K562 (cell line): ENCODE results near the gene CREBL2. TPM values are rescaled to one million over a fixed set of nuclear protein-coding genes. Genes with fewer than 3 reads are reported as not detected.

Experiments used
- ATAC-seq: fragments of 200-7000 bp; cut with Tn5 transposase; 3 replicates; pipeline ENCODE4 v1.9.1; 2020; ENCODE audit warnings: moderate library complexity
- BruUV-seq: library from RNA; stranded (reverse); fragments of 400-500 nt; replicated peaks from 2 replicates; lab custom pipeline; 2021; lab: Mats Ljungman, UMichigan
- CTCF ChIA-PET: fragments of 300-600 bp; formaldehyde crosslinking; extraction: SDS; loops from one replicate; lab custom pipeline; 2021; ENCODE audit warnings: low intra/inter-chr PET ratio; lab: Yijun Ruan, JAX
- POLR2A ChIA-PET: fragments of 300-600, 350-650 bp; sonication (Branson Sonifier 250); formaldehyde crosslinking; extraction: SDS; loops from one replicate; lab custom pipeline; 2021; ENCODE audit warnings: antibody characterized with exemption, inconsistent platforms; lab: Yijun Ruan, JAX
- DNase-seq, 4 experiments: peaks; one replicate each; pipeline versions ENCODE4 v3.0.0 to v3.0.0-alpha.2; 2011 to 2018; ENCODE audit warnings: low spot score in 3 of 4, mixed read lengths in 3 of 4; ENCODE audit errors: extremely low read depth in 1 of 4
- FAIRE-seq: peaks from 2 replicates; lab custom pipeline; 2011; peaks lifted over from hg19 to GRCh38; lab: Jason Lieb, UNC
- H2AFZ ChIP-seq: 2 replicates; pipeline ENCODE4 v1.6.0; 2011; ENCODE audit warnings: low read depth, low read length, control low read depth, inconsistent platforms
- H3K27ac ChIP-seq: fragments of 200-600 bp; 3 replicates; pipeline ENCODE4 v1.8.0; 2011; ENCODE audit warnings: low read depth, mild to moderate bottlenecking, control low read depth, inconsistent platforms, low read length, moderate library complexity, mixed read lengths; ENCODE audit errors: extremely low read depth
- H3K27me3 ChIP-seq, 2 experiments: fragments of 300-600 bp in 1 of 2; 2 replicates in 1 of 2; 3 replicates in 1 of 2; pipeline versions ENCODE4 v1.6.0 to v1.8.0; 2011; ENCODE audit warnings: inconsistent platforms in 2 of 2, low read length in 2 of 2, mild to moderate bottlenecking in 1 of 2, mixed read lengths in 1 of 2, moderate library complexity in 1 of 2; ENCODE audit not compliant: control insufficient read depth in 2 of 2, insufficient read depth in 2 of 2
- H3K36me3 ChIP-seq: fragments of 300-600 bp; 3 replicates; pipeline ENCODE4 v1.8.0; 2011; ENCODE audit warnings: mild to moderate bottlenecking, low read length, inconsistent platforms; ENCODE audit not compliant: control insufficient read depth, insufficient read depth
- H3K4me1 ChIP-seq, 2 experiments: fragments of 200-600 bp in 1 of 2; replicated peaks in 1 of 2; 2 replicates in 1 of 2; 3 replicates in 1 of 2; pipeline versions ENCODE4 v1.5.1 to v1.8.0; 2011; ENCODE audit warnings: inconsistent platforms in 2 of 2, low read length in 2 of 2, mild to moderate bottlenecking in 1 of 2, mixed read lengths in 1 of 2, moderate library complexity in 1 of 2; ENCODE audit not compliant: control insufficient read depth in 2 of 2, insufficient read depth in 2 of 2
- H3K4me2 ChIP-seq: 2 replicates; pipeline ENCODE4 v1.6.1; 2011; ENCODE audit warnings: low read length, control low read depth, inconsistent platforms, mixed read lengths; ENCODE audit not compliant: insufficient read depth
- H3K4me3 ChIP-seq: fragments of 200-600 bp; sonication (generic), shearing (Covaris generic); 2 replicates; pipeline ENCODE4 v1.5.1; 2016; ENCODE audit warnings: control low read depth, inconsistent platforms
- H3K79me2 ChIP-seq: fragments of 200-600 bp; 3 replicates; pipeline ENCODE4 v1.8.0; 2011; ENCODE audit warnings: low read length, inconsistent platforms; ENCODE audit not compliant: control insufficient read depth, insufficient read depth
- H3K9ac ChIP-seq, 2 experiments: 2 replicates each; pipeline versions ENCODE4 v1.6.0 to v1.6.1; 2011; ENCODE audit warnings: low read depth in 2 of 2, low read length in 2 of 2, control low read depth in 1 of 2, inconsistent platforms in 1 of 2, mild to moderate bottlenecking in 1 of 2, mixed read lengths in 1 of 2; ENCODE audit not compliant: insufficient read depth in 1 of 2
- H3K9me1 ChIP-seq: one replicate; pipeline ENCODE4 v1.6.0; 2011; ENCODE audit warnings: inconsistent platforms, mild to moderate bottlenecking, low read length, moderate library complexity; ENCODE audit not compliant: control insufficient read depth, insufficient read depth
- H3K9me3 ChIP-seq: replicated peaks from 2 replicates; pipeline ENCODE4 v1.5.1; 2011; ENCODE audit warnings: low read depth, low read length, inconsistent platforms; ENCODE audit not compliant: control insufficient read depth, insufficient read depth
- H4K20me1 ChIP-seq: replicated peaks from 2 replicates; pipeline ENCODE4 v1.6.1; 2011; ENCODE audit warnings: low read length, inconsistent platforms, mixed read lengths; ENCODE audit not compliant: control insufficient read depth, insufficient read depth
- BCOR ChIP-seq: fragments of 450-650 bp; IDR thresholded peaks from 2 replicates; pipeline ENCODE4 v1.6.1; 2016
- CREB3L1 ChIP-seq: fragments of 450-650 bp; IDR thresholded peaks from 2 replicates; pipeline ENCODE4 v1.6.1; 2014; ENCODE audit warnings: low read depth, mild to moderate bottlenecking, moderate library complexity, borderline replicate concordance
- KAT2B ChIP-seq: IDR thresholded peaks from one replicate; pipeline ENCODE4 v1.6.1; 2012; ENCODE audit warnings: low read depth, mild to moderate bottlenecking, control low read depth, inconsistent platforms, low read length, moderate library complexity
- RBM25 ChIP-seq: fragments of 200-400 bp; formaldehyde crosslinking; IDR thresholded peaks from 2 replicates; pipeline ENCODE4 v1.6.1; 2018; ENCODE audit warnings: low read length, low read depth, moderate library complexity; ENCODE audit not compliant: severe bottlenecking
- RFX1 ChIP-seq: fragments of 450-650 bp; IDR thresholded peaks from 2 replicates; pipeline ENCODE4 v1.6.1; 2016; ENCODE audit warnings: mild to moderate bottlenecking, moderate library complexity
- ZEB2 ChIP-seq: fragments of 450-650 bp; IDR thresholded peaks from 2 replicates; pipeline ENCODE4 v1.6.1; 2016
- ZFP36 ChIP-seq: fragments of 150-350 bp; IDR thresholded peaks from 2 replicates; pipeline ENCODE4 v1.6.1; 2018; ENCODE audit warnings: low read length, low read depth; ENCODE audit not compliant: partially characterized antibody
- ZNF263 ChIP-seq: sonication (generic); formaldehyde crosslinking; IDR thresholded peaks from 2 replicates; pipeline ENCODE4 v1.8.0; 2022; ENCODE audit warnings: mild to moderate bottlenecking, missing genetic modification reagents, borderline replicate concordance
- ZNF584 ChIP-seq: fragments of 200-800 bp; sonication (Bioruptor generic); IDR thresholded peaks from 2 replicates; pipeline ENCODE4 v1.6.1; 2016; ENCODE audit warnings: low read depth, mild to moderate bottlenecking, missing genetic modification characterization, missing compliant biosample characterization
- WGBS: fragments of 100-300 bp; shearing (Covaris generic); methylation state at CpG from one replicate; pipeline ENCODE4 v1.1.6; 2016; ENCODE audit warnings: low coverage, mixed read lengths; ENCODE audit not compliant: insufficient coverage; ENCODE audit errors: missing lambda C conversion rate; 5-methylcytosine and 5-hydroxymethylcytosine counted together
- in situ Hi-C: fragments of 300-500 bp; cut with MboI; formaldehyde crosslinking; loops from 4 replicates; pipeline ENCODE4 v1.15.0; 2018; ENCODE audit warnings: inconsistent platforms, mixed read lengths
- intact Hi-C: fragments of 100-400 bp; cut with micrococcal nuclease; formaldehyde crosslinking; loops from 2 replicates; pipeline ENCODE4 v1.14.2; 2022
- polyA plus RNA-seq, 8 experiments: library from polyadenylated mRNA; depleted of rRNA in 4 of 8; stranded (reverse) in 5 of 8; unstranded in 3 of 8; fragments of >200 nt; fragmentation: Nextera tagmentation in 2 of 8; fragmentation: Illumina TruSeq in 1 of 8; extraction: Ambion mirVana in 2 of 8; extraction: Trizol in 1 of 8; gene quantifications; 2 replicates each; pipeline versions ENCODE4 v1.2.1 to v1.2.3, GENCODE V29; 2011 to 2014; ENCODE audit warnings: inconsistent platforms in 1 of 8, missing spikeins in 1 of 8
- total RNA-seq, 7 experiments: library from RNA; depleted of rRNA in 6 of 7; stranded (reverse); fragments of >200 nt in 6 of 7; fragmentation: Illumina TruSeq in 2 of 7; extraction: Trizol in 2 of 7; gene quantifications; 2 replicates each; pipeline versions ENCODE4 v1.2.1 to v1.2.3, GENCODE V29; 2011 to 2021; ENCODE audit warnings: low replicate concordance in 1 of 7
- TF ChIP-seq, protein P1 (sequence below): conservative IDR thresholded peaks from 2 replicates; pipeline ENCODE4 v1.6.1; 2011; ENCODE audit warnings: low read depth, mild to moderate bottlenecking, low read length; ENCODE audit not compliant: control insufficient read depth

Gene CREBL2
- total and polyA plus RNA-seq, 9 of the 15 experiments (the other 6 are each of a cell fraction or from before 2014, with no cell fraction given), result 1.7 to 7.3 (median 5.2) TPM

DNA sequence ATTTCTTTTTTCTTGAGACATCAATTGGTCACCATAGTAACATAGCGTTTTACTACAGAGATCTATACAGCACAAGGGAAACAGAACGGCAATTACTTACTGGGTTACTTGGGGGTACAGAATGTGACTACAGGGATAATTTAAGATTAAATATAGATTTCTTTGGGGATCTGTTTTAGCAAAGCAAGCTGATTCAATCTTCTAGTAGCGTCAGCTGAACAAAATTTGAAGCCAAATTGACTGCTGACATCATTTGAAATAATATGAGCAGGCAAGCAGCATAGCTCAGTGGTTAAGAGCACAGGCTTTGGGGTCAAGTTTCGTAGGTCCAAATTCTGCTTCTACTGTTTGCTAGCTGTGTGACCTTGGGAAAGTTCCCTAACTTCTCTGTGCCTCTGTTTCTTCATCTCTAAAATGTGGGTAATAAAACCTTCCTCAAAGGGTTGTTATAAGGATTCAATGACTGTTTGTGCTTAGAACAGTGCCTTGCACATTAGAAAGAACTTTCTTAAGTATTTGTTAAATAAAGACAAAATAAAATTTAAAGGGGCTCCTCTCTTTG lies 71.5 kb downstream of the CREBL2 start:
- 13% methylated on average over 4 of the region's 4 CpGs for WGBS
- Histone ChIP-seq H3K27me3 (no peaks in the 10 kb centered on the region), H3K36me3 (no peaks in the 10 kb centered on the region), H3K79me2 (no peaks in the 10 kb centered on the region), H3K27ac (no peak overlapping the region), H3K4me3 (no peak overlapping the region), H2AFZ (no peak overlapping the region), H3K9ac (no peak overlapping the region), H3K4me2 (no peak overlapping the region), H3K9me1 (no peaks in the 10 kb centered on the region), H3K4me1 (no peaks in the 10 kb centered on the region; a peak in 1 of 5 replicates), H3K9me3 (no peaks in the 10 kb centered on the region), H4K20me1 (no peaks in the 10 kb centered on the region)
- TF ChIP-seq ZNF584 (CRISPR knock-in tag), result no peak
- TF ChIP-seq CREB3L1, result no peak
- TF ChIP-seq KAT2B, result no peak
- 0 out of 2 replicates have a peak, but pooled peaks have one; percentile 15 for TF ChIP-seq RFX1
- TF ChIP-seq BCOR, result 0 out of 2 replicates have a peak, but pooled peaks have one; percentile 17
- TF ChIP-seq, protein P1, sequence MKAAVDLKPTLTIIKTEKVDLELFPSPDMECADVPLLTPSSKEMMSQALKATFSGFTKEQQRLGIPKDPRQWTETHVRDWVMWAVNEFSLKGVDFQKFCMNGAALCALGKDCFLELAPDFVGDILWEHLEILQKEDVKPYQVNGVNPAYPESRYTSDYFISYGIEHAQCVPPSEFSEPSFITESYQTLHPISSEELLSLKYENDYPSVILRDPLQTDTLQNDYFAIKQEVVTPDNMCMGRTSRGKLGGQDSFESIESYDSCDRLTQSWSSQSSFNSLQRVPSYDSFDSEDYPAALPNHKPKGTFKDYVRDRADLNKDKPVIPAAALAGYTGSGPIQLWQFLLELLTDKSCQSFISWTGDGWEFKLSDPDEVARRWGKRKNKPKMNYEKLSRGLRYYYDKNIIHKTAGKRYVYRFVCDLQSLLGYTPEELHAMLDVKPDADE, result no peak
- TF ChIP-seq ZNF263 (CRISPR knock-in tag), result no peak
- peak; percentile 82 for TF ChIP-seq RBM25
- TF ChIP-seq ZFP36, result peak; percentile 46
- no peak for TF ChIP-seq ZEB2
- DNase-seq (no peak), FAIRE-seq (no peak), ATAC-seq (no peak)
- CTCF ChIA-PET, result no interaction called here
- POLR2A ChIA-PET, result no interaction called here
- in situ Hi-C loops (no loop called here), intact Hi-C loops (no loop called here)
- no TSS peak for BruUV-seq
